ENCODE data around the gene CLSTN1. TPM values are rescaled to one million over a fixed set of nuclear protein-coding genes. Genes with fewer than 3 reads are reported as not detected.

Gene CLSTN1
- total and polyA plus RNA-seq, 10 of the 15 experiments (the other 5 are each of a cell fraction or from before 2014, with no cell fraction given): 2.7 to 64.4 (median 23.2) TPM

GRCh38 chr1:9825093-9826074, 1.6 kb upstream of the CLSTN1 start:
- FAIRE-seq (peak; percentile 31), ATAC-seq (peak; percentile 61)

More at GRCh38 chr1:9825093-9826074, 1.6 kb upstream of the CLSTN1 start:
- ChIA-PET RAD21 (ENCODE audit: unreplicated experiment) (interaction anchor here (1.5 to 1.7 kb wide), 2 partner anchors 39 to 40 kb away, joined by 6 to 7 read pairs; no protein-coding TSS in a partner anchor), SMC1A (ENCODE audit: uncharacterized antibody, unreplicated experiment) (interaction anchor here (0.6 to 2.0 kb wide), 5 partner anchors 8 to 199 kb away, joined by 3 to 10 read pairs (median 4); no protein-coding TSS in a partner anchor), POLR2A (interaction anchor here (0.6 to 0.9 kb wide), 2 partner anchors 25 to 37 kb away, joined by 3 read pairs; no protein-coding TSS in a partner anchor), CTCF (interaction anchor here (0.7 to 2.2 kb wide), 4 partner anchors 38 to 43 kb away, joined by 3 to 9 read pairs (median 3); no protein-coding TSS in a partner anchor)
- Histone ChIP-seq H3K4me1 (ENCODE audit: control insufficient read depth, insufficient read depth, low read length) (peaks cover 19% of the 10 kb centered on the region), H3K4me3 (peak overlapping the region; percentile 66; the same call in 1 of the 2 replicates), H4K20me1 (ENCODE audit: control insufficient read depth, insufficient read depth) (no peaks in the 10 kb centered on the region), H3K79me2 (ENCODE audit: control insufficient read depth, insufficient read depth, low read length) (peaks cover 28% of the 10 kb centered on the region), H3K4me2 (ENCODE audit: control insufficient read depth, insufficient read depth) (peak overlapping the region; percentile 12), H3K36me3 (ENCODE audit: control insufficient read depth in 2 of 2, insufficient read depth in 2 of 2, low read length in 1 of 2) (no peaks in the 10 kb centered on the region), H3K27me3 (replicated peaks in 1 of 2; ENCODE audit: control insufficient read depth in 2 of 2, insufficient read depth in 2 of 2, low read length in 1 of 2) (no peaks in the 10 kb centered on the region), H3K27ac (ENCODE audit: control insufficient read depth, insufficient read depth) (no peak overlapping the region), H3K9me3 (replicated peaks; ENCODE audit: control insufficient read depth, insufficient read depth, low read length) (no peaks in the 10 kb centered on the region), H2AFZ (ENCODE audit: control insufficient read depth, low read depth, low read length) (peak overlapping the region; percentile 58), H3K9ac (ENCODE audit: control insufficient read depth, insufficient read depth, low read length) (no peak overlapping the region)
- in situ Hi-C loops (cut with MboI) (no loop called here), intact Hi-C loops (cut with micrococcal nuclease; ENCODE audit: unreplicated experiment) (no loop called here)
- 41% methylated on average over 17 of the region's 17 CpGs for WGBS (ENCODE audit: insufficient coverage, insufficient replicate concordance, low lambda C conversion rate, missing lambda C conversion rate)
- TF ChIP-seq, protein P1, sequence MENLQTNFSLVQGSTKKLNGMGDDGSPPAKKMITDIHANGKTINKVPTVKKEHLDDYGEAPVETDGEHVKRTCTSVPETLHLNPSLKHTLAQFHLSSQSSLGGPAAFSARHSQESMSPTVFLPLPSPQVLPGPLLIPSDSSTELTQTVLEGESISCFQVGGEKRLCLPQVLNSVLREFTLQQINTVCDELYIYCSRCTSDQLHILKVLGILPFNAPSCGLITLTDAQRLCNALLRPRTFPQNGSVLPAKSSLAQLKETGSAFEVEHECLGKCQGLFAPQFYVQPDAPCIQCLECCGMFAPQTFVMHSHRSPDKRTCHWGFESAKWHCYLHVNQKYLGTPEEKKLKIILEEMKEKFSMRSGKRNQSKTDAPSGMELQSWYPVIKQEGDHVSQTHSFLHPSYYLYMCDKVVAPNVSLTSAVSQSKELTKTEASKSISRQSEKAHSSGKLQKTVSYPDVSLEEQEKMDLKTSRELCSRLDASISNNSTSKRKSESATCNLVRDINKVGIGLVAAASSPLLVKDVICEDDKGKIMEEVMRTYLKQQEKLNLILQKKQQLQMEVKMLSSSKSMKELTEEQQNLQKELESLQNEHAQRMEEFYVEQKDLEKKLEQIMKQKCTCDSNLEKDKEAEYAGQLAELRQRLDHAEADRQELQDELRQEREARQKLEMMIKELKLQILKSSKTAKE (IDR thresholded peaks at IDR 0.05; ENCODE audit: low read depth, poor library complexity, severe bottlenecking): peak; percentile 28
- TF ChIP-seq MYC (IDR thresholded peaks at IDR 0.05; ENCODE audit: insufficient read depth, insufficient read length, insufficient replicate concordance, low read length, severe bottlenecking) (no peak), IKZF2 (IDR thresholded peaks at IDR 0.05) (peak in 1 of 2 experiments; percentile 8; a peak in 1 of 4 replicates), NR2F1 (conservative IDR thresholded peaks at IDR 0.05) (peak; percentile 43; the same call in 1 of the 2 replicates), CEBPB (IDR thresholded peaks at IDR 0.05; ENCODE audit: borderline replicate concordance in 1 of 2, low read depth in 2 of 2, low read length in 2 of 2) (no peak), NFYA (IDR thresholded peaks at IDR 0.05; ENCODE audit: borderline replicate concordance, low read depth, low read length) (no peak), CBX3 (IDR thresholded peaks at IDR 0.05; ENCODE audit: borderline replicate concordance, low read depth) (no peak), SPI1 (IDR thresholded peaks at IDR 0.05; ENCODE audit: borderline replicate concordance, insufficient read depth, low read depth, low read length) (peak; percentile 49; the same call in 1 of the 2 replicates), CHD2 (IDR thresholded peaks at IDR 0.05; ENCODE audit: borderline replicate concordance, low read depth, low read length) (0 out of 2 replicates have a peak, but pooled peaks have one; percentile 25), SP1 (IDR thresholded peaks at IDR 0.05; ENCODE audit: low read depth, low read length) (no peak)
- TF ChIP-seq, protein P2, sequence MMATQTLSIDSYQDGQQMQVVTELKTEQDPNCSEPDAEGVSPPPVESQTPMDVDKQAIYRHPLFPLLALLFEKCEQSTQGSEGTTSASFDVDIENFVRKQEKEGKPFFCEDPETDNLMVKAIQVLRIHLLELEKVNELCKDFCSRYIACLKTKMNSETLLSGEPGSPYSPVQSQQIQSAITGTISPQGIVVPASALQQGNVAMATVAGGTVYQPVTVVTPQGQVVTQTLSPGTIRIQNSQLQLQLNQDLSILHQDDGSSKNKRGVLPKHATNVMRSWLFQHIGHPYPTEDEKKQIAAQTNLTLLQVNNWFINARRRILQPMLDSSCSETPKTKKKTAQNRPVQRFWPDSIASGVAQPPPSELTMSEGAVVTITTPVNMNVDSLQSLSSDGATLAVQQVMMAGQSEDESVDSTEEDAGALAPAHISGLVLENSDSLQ (IDR thresholded peaks at IDR 0.05): peak; percentile 17; the same call in 1 of the 2 replicates
- BruUV-seq (replicated peaks): no TSS peak
- peak; percentile 20 for DNase-seq (ENCODE audit: low read depth, low spot score)
